T-helper 2 cell treated with Interferon-gamma antibody and Interleukin-4, amounts not matched to agents 100 ng/mL and 5 ng/mL, for 36 hours (primary cell): ENCODE data around the gene PRX. TPM values are rescaled to one million over a fixed set of nuclear protein-coding genes. Genes with fewer than 3 reads are reported as not detected.
"Not testable (repeated sequence)": the region's sequence is repeated elsewhere in the genome, so short reads cannot be mapped to it uniquely, and the experiment has no call there.

Source experiments
- intact Hi-C: fragments of 100-400 bp; cut with micrococcal nuclease; formaldehyde crosslinking; loops from one replicate; pipeline ENCODE4 v1.15.1; 2023
- total RNA-seq: library from RNA; stranded (reverse); gene quantifications from 2 replicates; pipeline ENCODE4 v1.2.3, GENCODE V29; 2022

The PRX gene
- total RNA-seq, 1 donor from 2014 or later: 0.77 TPM

DNA sequence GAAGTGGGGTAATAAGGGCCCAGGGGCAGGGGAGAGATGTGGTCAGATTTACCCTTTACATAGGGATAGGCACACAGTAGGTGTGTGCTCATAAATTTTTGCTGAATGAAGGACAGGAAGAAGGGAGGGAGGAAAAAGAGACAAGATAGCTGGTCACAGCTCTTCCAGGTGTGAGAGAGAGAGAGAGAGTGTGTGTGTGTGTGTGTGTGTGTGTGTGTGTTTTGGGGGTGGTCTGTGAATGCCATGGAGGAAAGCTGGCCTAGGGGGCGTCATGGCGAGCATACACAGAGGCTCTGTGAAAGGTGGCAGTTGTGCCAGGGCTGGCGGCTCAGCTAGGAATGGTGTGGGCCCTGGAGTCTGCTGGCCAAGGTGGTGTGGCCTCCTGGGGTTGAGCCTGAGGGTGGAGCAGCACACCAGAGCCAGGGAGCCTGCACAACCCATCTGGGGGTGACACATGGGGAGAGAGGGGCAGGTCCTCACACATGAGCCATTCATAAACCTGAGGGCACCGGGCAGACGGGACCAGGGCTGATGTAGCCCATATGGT lies 6.0 kb upstream of the PRX start:
- intact Hi-C loops: no loop called here

DNA sequence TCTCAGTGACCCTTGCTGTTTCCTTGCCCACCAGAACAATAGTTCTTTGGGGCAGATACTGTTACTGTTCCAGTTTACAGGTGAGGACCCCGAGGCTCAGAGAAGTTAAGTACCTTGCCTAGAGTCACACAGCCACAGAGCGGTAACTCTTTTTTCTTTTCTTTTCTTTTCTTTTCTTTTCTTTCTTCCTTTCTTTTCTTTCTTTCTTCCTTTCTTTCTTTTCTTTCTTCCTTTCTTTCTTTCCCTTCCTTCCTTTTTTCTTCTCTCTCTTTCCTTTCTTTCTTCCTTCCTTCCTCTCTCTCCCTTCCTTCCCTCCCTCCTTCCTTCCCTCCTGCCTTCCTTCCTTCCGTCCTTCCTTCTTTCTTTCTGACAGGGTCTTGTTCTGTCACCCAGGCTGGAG lies 4.9 kb upstream of the PRX start:
- intact Hi-C loops: no loop called here

GRCh38 chr19:40417643-40417981 lies 4.4 kb upstream of the PRX start:
- intact Hi-C loops: no loop called here

GRCh38 chr19:40416918-40417642 lies 3.9 kb upstream of the PRX start:
- intact Hi-C loops: no loop called here

- intact Hi-C loops: no loop called here
These were observed 2.6 kb upstream of the PRX start for GRCh38 chr19:40415768-40416167.

DNA sequence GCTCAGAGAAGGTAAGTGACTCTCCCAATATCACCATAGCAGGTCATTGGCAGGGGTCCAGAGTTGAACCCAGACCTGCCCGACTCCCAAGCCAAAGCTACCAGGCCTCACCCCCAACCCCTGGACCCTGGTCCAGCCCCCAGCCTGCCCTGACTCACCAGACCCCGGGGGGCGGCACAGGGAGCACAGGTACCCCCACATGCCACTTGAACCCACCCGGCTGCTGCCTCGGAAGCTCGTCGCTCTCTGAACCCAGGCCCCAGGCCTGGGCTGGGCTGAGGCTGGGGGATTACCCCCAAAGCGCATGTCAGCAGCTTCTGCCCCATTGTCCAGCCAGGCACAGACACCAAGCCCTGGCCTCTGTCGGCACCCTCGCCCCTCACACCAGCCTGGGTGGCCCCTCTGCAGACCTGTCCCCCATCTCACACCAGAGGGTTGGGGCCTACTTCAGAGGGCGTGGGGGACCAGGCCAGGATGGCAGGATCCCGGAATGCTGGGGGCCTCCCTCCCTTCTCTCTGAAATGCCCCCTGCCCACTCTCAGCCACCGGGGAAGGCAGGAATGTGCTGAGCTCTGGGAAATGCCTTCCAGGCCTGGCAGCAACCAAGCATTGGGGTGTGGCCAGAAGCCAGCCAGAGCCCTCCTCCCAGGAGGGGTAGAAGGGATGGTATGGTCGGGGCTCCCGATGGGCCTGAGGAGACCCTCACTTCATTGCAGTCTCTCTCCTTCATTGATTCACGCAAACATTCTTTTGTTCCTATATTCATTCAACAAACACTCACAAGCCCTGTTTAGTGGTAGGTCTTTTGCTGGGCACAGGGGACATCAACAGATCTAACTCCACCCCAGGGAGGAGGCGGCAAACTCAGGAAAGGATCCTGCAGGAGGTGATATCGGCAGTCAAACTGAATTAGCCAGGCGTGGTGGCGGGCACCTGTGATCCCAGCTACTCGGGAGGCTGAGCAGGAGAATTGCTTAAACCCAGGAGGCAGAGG lies 1.7 kb upstream of the PRX start:
- intact Hi-C loops: no loop called here

GRCh38 chr19:40412866-40413265 lies 312 bp downstream of the PRX start:
- intact Hi-C loops: no loop called here

DNA sequence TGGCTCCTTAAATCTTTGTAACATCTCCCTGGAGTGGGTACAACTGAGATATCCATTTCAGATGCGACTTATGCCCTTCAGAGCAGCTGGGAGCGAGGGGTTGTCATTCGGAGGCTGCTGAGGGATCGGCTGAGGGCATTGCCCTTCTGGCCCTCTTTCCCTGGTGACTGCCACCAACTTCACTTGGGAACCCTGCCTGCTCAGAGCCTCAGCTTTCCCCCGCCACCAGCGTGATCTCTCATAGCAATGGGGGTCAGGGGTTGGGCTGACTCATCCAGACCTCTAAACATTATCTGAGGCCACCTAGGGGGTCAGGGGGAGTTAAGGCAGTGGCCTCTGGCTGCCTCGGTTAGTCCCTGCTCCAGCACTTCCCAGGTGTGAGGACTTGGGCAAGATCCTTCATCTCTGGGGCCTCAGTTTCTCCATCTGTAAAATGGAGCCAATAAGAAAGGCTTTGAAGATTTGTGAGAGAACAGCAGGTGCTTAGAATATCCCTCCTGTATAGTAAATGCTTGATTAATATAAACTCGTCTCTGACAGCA lies 1.1 kb downstream of the PRX start:
- intact Hi-C loops: no loop called here

DNA sequence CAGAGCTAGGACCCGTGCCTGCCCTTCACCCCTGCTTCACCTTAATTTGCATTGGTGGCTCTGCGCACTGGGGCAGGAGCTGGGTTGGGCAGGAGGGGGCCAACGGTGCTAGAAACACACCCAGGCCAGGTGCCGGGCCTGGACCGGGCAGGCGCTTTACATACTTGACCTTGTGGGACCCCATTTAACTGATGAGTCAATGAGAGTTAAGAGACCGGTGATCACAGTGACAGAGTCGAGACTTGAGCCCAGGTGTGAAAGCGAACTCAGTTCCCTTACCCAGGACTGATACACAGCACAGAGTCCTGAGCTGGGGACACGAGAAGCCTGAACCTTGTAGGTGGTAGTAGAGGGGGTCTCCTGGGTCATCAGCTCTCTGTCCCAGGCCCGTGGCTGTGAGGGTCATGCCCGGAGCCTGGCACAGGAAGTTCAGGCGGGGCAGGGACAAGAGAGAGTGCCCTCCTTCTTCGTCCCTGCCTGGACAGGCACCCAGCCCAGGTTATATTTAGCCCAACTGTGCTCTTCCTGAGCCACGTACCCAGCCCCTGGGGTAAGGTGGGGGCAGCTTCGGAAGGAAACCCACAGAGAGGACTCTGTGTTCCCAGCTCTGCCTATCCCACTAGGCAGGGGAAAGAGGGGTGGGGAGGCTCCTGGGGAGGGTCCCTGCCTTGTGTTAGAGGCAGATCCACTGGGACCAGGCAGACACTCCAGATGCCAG lies 1.9 kb downstream of the PRX start:
- intact Hi-C loops: no loop called here

DNA sequence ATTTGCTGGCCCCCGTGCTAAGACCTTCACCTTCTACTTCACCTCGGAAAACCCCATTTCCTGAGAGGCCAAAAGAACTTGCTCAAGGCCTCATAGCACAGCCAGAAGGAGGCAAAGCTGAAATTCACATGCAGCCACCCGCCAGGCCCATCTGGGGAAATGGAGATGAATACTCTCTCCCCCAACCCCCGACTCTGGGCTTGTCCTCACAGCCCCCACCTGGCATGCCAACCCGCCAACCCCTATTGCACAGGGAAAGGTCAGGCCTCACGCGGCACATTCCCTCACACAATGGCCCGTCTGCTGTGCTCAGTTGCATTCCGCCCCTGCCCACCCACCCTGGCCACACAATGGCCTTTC lies 3.2 kb downstream of the PRX start:
- intact Hi-C loops: no loop called here

GRCh38 chr19:40408598-40408925 lies 4.6 kb downstream of the PRX start:
- intact Hi-C loops: not testable (repeated sequence)

DNA sequence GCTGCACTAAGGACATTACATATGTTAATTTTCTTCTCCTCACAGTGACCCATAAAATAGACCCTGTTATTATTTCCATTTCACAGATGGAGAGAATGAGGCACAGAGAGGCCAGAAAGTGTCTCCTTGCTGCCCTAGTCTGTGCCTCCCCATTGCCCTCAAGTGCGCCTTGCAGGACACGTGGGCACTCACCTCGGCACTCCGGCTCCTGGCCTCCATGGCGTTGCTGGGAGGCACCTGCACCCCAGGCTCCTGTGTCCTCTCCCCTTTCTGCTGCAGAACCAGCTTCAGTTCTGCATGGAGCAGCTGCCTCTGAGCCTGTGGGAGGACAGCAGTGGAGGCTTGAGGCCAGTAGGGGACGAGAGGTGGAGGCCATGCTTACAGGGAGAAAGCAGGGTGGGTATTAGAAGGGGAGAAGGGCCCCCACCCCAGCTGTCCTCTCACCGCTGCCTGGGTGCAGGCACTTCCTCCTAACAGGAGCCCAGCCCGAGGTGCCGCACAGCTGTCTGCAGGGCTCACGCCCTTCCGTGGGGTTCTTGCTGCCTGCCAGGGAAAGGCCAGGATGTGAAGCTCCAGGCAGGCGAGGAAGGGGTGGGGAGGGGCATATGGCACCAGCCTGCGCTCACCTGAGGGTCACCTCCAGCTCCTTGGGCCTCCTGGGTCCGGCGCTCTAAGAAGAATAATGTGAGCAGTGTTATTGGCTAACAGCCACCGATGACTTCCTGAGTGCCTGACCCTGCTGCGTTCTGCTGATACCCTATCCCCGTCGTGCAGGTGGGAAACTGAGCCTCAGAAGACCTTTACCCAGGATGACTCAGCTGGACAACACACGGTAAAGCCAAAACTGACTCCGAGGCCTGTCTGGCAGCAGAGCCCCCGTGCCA lies 5.2 kb downstream of the PRX start:
- intact Hi-C loops: no loop called here

DNA sequence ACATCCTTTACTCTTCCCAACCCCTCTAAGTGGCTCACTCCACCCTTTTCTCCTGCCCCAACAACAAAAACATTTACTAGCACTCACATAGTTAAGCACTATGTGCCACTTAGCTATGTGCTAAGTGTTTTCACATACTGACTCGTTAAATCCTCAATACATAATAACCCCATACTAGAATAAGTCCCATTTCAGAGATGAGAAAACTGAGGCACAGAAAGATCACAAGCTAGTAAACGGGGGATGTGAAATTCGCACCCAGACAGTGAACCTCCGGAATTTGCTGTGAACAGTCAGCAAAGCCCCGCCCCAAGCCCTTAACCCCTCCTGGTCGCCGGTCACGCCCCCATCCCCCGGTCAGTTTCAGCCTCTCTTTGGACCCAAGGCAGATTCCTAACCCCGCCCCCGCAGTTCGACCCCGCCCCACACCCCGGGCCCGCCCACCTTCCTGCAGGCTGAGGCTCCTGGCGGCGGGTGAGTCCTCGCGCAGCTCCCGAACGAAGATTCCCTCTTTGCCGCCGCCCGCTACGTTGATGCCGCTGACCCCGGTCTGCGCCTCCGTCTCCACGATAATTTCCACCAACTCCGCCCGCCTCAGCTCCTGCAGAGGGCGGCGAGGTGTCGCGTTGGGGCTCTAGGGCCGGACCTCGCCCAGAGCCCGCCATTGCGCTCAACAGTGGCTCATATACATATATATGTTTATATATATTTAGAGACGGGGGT lies 9.8 kb downstream of the PRX start:
- intact Hi-C loops: loop anchor here (5.0 kb wide), 1 partner anchor 64 kb away; the partner anchor contains the start of genes BLVRB and SPTBN4

DNA sequence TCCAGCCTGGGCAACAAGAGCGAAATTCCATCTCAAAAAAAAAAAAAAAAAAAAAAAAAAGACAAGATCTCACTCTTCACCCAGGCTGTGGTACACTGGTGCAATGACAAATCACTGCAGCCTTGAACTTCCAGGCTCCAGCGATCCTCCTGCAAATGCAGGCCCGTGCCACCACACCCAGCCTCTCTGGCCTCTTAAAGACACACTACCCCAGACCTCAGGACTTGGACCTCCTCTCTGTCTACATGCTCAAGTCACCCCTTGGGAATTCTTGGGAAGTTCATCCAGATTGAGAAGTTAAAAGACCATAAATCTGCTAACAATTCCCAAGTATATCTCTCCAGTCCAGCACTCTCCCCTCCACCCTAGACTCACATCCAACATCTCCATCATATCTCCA lies 12.6 kb downstream of the PRX start:
- intact Hi-C loops: loop anchor here (5.0 kb wide), 1 partner anchor 67 kb away; the partner anchor contains the start of genes BLVRB and SPTBN4

DNA sequence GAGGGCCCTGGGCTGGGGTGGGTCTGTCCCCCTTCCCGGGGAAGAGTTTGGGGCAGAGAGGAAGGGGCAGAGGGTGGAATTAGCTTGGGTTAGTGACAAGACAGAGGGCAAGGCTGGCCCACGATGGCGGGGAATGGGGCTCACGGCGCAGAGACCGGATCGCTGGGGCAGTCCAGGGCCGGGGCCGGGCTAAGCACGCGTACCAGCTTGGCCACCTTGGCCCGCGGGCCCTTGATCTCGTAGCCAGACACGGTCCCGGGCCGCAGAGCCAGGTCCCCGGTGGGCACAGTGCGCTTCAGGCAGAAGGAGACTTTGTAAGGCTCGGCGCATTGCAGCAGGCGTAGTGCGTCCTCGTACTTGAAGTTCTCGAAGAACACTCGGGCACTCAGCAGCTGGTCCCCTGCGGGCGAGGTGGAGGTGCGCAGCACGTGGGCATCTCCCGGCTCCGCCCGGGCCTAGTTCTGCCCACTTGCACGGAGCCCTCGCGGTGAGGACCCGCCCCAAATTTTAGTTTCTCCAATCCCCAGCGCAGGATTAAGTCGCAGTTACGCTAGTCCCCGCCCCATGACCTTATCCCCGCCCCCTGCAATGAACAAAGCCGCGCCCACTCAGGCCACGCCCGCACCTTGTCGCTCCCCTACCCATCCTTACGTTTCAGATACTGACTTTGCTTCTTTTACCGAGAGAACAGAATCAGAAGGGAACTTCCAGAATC lies 14.6 kb downstream of the PRX start:
- intact Hi-C loops: no loop called here

DNA sequence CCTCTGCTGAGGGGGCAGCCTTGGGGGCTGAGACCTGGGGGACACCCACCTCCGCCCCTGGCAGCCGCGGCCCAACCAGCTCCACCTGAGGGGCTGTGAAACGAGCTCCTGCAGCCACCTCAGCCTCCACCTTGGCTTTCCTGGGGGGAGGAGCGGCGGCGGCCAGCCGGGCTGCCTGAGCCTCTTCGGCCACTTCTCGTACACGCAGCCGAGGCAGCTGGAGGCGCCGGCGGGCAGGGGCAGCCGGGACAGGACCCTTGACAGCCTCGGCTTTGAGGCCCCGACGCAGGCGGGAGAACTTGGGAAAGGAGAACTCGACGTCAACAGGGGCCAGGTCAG lies 15.6 kb downstream of the PRX start:
- intact Hi-C loops: no loop called here

DNA sequence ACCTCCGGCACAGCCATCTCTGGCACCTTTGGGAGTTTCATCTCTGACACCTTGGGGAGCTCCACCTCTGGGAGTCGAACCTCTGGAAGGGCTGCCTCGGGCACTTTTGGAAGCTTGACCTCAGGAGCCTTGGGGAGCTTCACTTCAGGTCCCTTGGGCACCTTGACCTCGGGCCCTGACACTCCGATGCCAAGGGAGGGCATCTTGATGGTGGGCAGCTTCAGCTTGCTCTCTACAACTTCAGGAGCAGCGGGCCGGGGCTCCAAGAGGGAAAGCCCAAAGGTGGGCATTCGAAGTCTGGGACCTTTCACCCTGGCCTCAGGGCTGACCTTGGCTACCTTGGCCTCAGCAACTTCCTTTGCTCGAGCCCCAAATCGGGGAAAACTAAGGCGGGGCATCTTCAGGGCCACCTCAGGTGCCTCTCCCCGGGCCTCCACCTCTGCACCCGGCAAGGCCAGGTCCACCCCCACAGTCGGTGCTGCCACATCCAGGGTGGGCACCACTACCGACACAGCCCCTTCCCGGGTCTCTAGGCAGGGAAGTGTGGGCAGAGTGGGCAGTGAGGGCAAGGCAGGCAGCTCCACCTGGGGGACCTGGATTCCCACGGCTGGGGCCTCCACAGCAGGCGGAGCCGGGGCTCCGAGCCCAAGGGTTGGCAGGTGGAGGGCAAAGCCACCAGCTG lies 16.2 kb downstream of the PRX start:
- intact Hi-C loops: no loop called here

DNA sequence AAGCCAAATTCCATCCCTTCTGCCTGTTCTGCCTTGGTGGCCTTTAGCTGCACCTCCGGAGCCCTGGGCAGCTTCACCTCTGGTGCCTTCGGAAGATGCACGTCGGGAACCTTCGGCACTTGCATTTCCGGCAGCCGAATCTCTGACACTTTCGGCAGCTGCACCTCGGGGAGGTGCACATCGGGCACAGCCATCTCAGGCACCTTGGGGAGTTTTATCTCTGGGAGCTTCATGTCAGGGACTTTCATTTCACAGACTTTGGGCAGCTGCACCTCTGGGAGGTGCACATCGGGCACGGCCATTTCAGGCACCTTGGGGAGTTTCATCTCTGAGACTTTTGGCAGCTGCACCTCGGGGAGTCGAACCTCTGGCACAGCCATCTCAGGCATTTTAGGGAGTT lies 17.2 kb downstream of the PRX start:
- intact Hi-C loops: no loop called here

- intact Hi-C loops: no loop called here
These were observed 18.4 kb downstream of the PRX start for GRCh38 chr19:40394816-40395210.
